ENCODE results near the gene PTPMT1.

DNA sequence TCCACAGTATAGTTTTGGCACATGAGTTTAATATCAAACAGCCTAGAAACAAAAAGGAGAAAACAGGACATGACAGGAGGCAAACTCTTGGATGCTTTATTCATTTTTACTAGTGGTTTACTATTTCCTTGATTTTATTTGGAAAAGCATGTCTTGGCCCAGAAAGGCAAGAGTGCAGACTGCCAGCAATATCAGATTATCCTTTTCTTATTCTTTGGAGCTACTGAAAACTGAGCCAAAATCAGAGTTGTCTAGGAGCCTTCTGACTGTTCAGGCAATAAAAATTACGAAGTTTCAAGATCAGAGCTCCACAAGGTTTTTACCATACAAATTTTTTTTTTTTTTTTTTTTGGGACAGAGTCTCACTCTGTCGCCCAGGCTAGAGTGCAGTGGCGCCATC, 28.5 kb upstream of the PTPMT1 start:
- TF ChIP-seq SREBF2 (IDR thresholded peaks at IDR 0.05) (no peak), CTCF (IDR thresholded peaks at IDR 0.05) (no peak)
- TF ChIP-seq, protein P1, sequence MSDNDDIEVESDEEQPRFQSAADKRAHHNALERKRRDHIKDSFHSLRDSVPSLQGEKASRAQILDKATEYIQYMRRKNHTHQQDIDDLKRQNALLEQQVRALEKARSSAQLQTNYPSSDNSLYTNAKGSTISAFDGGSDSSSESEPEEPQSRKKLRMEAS (IDR thresholded peaks at IDR 0.05), result no peak

Measured in A549 (cell line).